Measurements from ENCODE around the gene TRAF5.
"Not testable (repeated sequence)": the region's sequence is repeated elsewhere in the genome, so short reads cannot be mapped to it uniquely, and the experiment has no call there.

Gene TRAF5

GRCh38 chr1:211378844-211379243 lies 52.2 kb downstream of the TRAF5 start:
- TF ChIP-seq, protein P1, sequence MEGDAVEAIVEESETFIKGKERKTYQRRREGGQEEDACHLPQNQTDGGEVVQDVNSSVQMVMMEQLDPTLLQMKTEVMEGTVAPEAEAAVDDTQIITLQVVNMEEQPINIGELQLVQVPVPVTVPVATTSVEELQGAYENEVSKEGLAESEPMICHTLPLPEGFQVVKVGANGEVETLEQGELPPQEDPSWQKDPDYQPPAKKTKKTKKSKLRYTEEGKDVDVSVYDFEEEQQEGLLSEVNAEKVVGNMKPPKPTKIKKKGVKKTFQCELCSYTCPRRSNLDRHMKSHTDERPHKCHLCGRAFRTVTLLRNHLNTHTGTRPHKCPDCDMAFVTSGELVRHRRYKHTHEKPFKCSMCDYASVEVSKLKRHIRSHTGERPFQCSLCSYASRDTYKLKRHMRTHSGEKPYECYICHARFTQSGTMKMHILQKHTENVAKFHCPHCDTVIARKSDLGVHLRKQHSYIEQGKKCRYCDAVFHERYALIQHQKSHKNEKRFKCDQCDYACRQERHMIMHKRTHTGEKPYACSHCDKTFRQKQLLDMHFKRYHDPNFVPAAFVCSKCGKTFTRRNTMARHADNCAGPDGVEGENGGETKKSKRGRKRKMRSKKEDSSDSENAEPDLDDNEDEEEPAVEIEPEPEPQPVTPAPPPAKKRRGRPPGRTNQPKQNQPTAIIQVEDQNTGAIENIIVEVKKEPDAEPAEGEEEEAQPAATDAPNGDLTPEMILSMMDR (IDR thresholded peaks at IDR 0.05; ENCODE audit: low read depth, low read length), result no peak
- no peak overlapping the region for H3K4me3 ChIP-seq (ENCODE audit: low read depth, low read length)

DNA sequence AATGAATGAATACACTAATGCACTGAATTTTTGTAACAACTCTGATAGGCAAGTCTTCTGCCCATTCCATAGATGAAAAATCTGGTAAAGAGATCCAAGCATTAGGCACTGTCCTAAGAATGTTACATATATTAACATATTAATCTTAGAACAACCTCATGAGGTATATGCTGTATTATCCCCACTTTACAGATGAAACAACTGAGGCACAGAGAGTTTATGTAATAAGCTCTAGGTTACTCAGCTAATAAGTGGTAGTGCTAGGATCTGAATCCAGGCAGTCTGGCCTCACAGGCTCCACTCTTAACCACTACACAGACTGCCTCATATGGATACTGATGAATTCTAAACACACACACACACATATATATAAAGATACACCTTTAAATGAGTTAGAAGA lies 52.8 kb downstream of the TRAF5 start:
- H3K4me3 ChIP-seq (ENCODE audit: low read depth, low read length), result no peak overlapping the region
- TF ChIP-seq, protein P1 (IDR thresholded peaks at IDR 0.05; ENCODE audit: low read depth, low read length), result no peak

DNA sequence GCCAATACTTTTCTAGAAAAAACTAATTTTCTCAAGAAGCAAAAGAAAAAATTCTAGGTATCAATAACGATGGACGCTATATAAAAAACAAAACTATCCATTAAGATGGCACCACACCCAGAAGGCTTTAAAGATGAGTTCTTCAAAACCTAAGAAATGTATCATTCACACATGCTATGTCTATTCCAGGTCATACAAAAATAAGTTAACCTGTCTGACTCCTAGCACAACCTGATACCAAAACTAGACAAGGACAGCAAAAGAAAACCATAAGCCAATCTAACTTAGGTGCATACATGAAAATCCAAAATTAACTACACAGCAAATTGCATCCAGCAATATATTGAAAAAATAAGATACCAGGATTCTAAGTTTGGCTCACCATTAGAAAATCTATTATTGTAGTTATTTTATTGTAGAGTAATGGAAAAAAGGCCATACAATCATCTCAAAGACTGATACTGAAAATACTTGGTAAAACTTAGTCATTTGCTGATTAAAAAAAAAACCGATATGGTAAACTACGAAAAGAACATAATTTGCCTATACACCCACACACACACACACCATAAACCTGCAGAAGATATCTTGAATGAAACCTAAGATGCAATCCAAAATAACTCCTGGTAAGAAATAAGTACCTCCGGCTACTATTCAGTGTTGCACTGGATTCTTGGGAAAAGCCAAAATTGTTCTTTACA lies 55.0 kb downstream of the TRAF5 start:
- no peak overlapping the region for H3K4me3 ChIP-seq (ENCODE audit: low read depth, low read length)
- TF ChIP-seq, protein P1 (IDR thresholded peaks at IDR 0.05; ENCODE audit: low read depth, low read length), result no peak

DNA sequence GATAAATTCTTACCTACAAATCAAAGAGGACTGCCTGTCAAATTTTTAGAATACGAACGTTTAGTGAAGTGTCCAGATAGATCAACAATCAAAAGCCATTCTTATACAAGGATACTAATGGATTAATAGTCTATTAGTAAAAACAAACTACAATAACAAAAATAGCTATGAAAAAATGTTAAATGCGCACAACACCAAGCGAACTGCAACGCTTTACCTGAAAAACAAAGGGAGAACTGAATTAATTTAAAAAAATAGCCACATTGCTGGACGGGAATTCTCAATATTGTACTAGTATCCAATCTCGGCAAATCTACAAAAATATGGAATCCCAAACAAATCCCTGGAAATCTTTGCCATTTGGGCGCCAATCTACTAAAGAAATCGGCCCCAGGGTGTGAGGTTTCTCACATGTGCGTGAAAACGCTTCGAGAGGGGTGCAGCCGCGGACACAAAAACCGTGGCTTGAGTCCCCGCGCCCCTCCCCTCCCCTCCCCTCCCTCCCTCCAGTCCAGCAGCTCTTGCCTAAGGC lies 55.6 kb downstream of the TRAF5 start:
- TF ChIP-seq, protein P1 (IDR thresholded peaks at IDR 0.05; ENCODE audit: low read depth, low read length), result no peak
- H3K4me3 ChIP-seq (ENCODE audit: low read depth, low read length), result peak overlapping the region; percentile 72

GRCh38 chr1:211382714-211383480 lies 56.3 kb downstream of the TRAF5 start:
- H3K4me3 ChIP-seq (ENCODE audit: low read depth, low read length), result peak overlapping the region; percentile 72
- TF ChIP-seq, protein P1 (IDR thresholded peaks at IDR 0.05; ENCODE audit: low read depth, low read length), result no peak

- no peak overlapping the region for H3K4me3 ChIP-seq (ENCODE audit: low read depth, low read length)
- TF ChIP-seq, protein P1 (IDR thresholded peaks at IDR 0.05; ENCODE audit: low read depth, low read length), result no peak
These were observed 57.9 kb downstream of the TRAF5 start for GRCh38 chr1:211384524-211384923.

DNA sequence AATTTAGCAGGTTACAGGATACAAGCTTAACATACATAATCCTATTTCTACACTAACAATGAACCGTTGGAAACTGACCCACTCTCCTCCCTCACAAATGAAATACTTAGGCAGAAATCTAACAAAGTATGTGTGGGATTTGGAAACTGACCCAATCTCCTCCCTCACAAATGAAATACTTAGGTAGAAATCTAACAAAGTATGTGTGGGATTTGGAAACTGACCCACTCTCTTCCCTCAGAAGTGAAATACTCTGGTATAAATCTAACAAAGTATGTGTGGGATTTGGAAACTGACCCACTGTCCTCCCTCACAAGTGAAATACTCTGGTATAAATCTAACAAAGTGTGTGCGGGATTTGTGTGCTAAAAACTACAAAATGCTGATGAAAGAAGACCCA lies 60.3 kb downstream of the TRAF5 start:
- TF ChIP-seq, protein P1 (IDR thresholded peaks at IDR 0.05; ENCODE audit: low read depth, low read length), result no peak
- H3K4me3 ChIP-seq (ENCODE audit: low read depth, low read length), result no peak overlapping the region

GRCh38 chr1:211390829-211391228 lies 64.2 kb downstream of the TRAF5 start:
- H3K4me3 ChIP-seq (ENCODE audit: low read depth, low read length), result not testable (repeated sequence)

All from WI38 (cell line).